Vagina (tissue), 2 donors: ENCODE results near the gene RAPH1. TPM values are rescaled to one million over a fixed set of nuclear protein-coding genes. Genes with fewer than 3 reads are reported as not detected.

Experiments
- DNase-seq, 2 donors: peaks; one replicate each; pipeline ENCODE4 v3.0.0-alpha.2; 2017; ENCODE audit errors: extremely low spot score in 2 of 2
- H3K27ac ChIP-seq: fragments of 200-600 bp; sonication (generic); one replicate; pipeline ENCODE4 v1.5.1; 2019
- H3K27me3 ChIP-seq: fragments of 200-600 bp; sonication (generic); one replicate; pipeline ENCODE4 v1.5.1; 2019
- H3K36me3 ChIP-seq, 2 donors: fragments of 200-600 bp; sonication (generic); one replicate each; pipeline ENCODE4 v1.5.1; 2017 to 2019
- H3K4me1 ChIP-seq: fragments of 200-600 bp; sonication (generic); one replicate; pipeline ENCODE4 v1.5.1; 2019
- H3K4me3 ChIP-seq, 2 donors: fragments of 200-600 bp; sonication (generic); 1 replicate in 1 of 2; 2 replicates in 1 of 2; pipeline ENCODE4 v1.5.1; 2016 to 2019
- H3K9me3 ChIP-seq: fragments of 200-600 bp; sonication (generic); one replicate; pipeline ENCODE4 v1.5.1; 2019
- POLR2A ChIP-seq, 2 donors: fragments of 450-650 bp; IDR thresholded peaks; one replicate each; pipeline ENCODE4 v1.6.1; 2017; ENCODE audit warnings: antibody characterized with exemption in 2 of 2, mild to moderate bottlenecking in 2 of 2, moderate library complexity in 2 of 2
- POLR2AphosphoS5 ChIP-seq, 2 donors: sonication (generic); formaldehyde crosslinking; IDR thresholded peaks; one replicate each; pipeline ENCODE4 v1.9.0; 2017; ENCODE audit warnings: antibody characterized with exemption in 2 of 2, mild to moderate bottlenecking in 2 of 2, low read depth in 1 of 2; ENCODE audit not compliant: insufficient read depth in 1 of 2
- intact Hi-C: fragments of 100-400 bp; cut with DNase I; formaldehyde crosslinking; loops from one replicate; pipeline ENCODE4 v1.15.1; 2023
- total RNA-seq: library from RNA; depleted of rRNA; stranded (reverse); fragments of >200 nt; gene quantifications from one replicate; pipeline ENCODE4 v1.2.3, GENCODE V29; 2016
- TF ChIP-seq, protein P1 (sequence below), 3 experiments: fragments of 450-650 bp in 2 of 3; fragments of 200-600 bp in 1 of 3; sonication (generic) in 1 of 3; IDR thresholded peaks; one replicate each; pipeline ENCODE4 v1.5.1; 2017 to 2019; ENCODE audit warnings: antibody characterized with exemption in 3 of 3, mild to moderate bottlenecking in 2 of 3, moderate library complexity in 2 of 3

Gene RAPH1
- total RNA-seq, 1 donor from 2014 or later: 22.6 TPM

DNA sequence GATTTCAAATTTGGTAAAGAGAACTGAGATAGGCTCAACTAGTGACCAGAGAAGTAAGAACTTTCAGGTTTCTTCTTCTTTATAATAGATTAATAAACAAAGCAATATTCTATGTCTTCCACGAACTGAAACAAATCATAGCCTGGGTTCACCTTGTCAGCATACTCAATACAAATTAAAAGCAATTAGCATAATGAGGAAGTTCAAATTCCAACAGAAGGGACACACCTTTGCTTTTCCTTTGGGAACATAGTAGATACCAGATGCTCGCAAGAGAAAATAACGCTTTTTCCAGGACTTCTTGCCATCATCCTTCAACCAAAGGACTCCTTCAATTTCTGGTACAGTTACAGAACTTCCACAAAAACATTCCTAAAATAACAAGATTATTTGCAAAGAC lies 79.9 kb downstream of the RAPH1 start:
- H3K4me3 ChIP-seq: no peak overlapping the region
- peaks cover 0 to 54% of the 10 kb centered on the region in 2 donors for H3K36me3 ChIP-seq
- no peaks in the 10 kb centered on the region for H3K4me1 ChIP-seq
- no peaks in the 10 kb centered on the region for H3K9me3 ChIP-seq
- intact Hi-C loops: no loop called here
- no peak overlapping the region for H3K27ac ChIP-seq
- TF ChIP-seq POLR2A (IDR thresholded peaks at IDR 0.05) (no peak), POLR2AphosphoS5 (IDR thresholded peaks at IDR 0.05; ENCODE audit: insufficient read depth in 1 of 2, low read depth in 1 of 2) (no peak)
- TF ChIP-seq, protein P1, sequence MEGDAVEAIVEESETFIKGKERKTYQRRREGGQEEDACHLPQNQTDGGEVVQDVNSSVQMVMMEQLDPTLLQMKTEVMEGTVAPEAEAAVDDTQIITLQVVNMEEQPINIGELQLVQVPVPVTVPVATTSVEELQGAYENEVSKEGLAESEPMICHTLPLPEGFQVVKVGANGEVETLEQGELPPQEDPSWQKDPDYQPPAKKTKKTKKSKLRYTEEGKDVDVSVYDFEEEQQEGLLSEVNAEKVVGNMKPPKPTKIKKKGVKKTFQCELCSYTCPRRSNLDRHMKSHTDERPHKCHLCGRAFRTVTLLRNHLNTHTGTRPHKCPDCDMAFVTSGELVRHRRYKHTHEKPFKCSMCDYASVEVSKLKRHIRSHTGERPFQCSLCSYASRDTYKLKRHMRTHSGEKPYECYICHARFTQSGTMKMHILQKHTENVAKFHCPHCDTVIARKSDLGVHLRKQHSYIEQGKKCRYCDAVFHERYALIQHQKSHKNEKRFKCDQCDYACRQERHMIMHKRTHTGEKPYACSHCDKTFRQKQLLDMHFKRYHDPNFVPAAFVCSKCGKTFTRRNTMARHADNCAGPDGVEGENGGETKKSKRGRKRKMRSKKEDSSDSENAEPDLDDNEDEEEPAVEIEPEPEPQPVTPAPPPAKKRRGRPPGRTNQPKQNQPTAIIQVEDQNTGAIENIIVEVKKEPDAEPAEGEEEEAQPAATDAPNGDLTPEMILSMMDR (IDR thresholded peaks at IDR 0.05): no peak
- H3K27me3 ChIP-seq: no peaks in the 10 kb centered on the region
- DNase-seq: no peak

DNA sequence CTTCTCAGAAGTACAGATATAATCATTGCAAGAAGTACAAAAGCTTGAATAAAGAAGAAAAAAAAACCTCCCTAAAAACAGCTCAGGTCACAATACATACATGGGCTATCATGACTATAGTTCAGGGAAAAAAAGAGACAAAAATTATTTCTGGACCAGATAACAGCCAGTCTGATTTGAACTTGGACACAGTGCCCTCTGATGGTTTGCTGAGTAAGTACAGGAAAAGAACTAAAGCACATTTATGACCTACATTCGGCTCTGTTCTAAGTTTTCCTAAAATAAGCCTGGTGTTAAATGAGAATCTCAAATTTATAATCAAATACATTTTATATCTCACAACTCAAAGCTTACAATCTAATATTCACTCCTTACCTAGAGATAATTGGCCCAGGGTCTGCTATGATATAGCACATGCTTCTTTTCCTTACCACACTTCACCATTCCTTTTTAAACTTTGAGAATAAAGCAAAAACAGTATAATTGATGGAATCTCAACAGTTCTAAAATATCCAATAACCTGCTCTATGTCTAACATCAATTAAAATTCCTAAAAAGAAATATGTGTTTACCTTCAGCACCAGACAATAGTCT lies 81.1 kb downstream of the RAPH1 start:
- no peak overlapping the region for H3K4me3 ChIP-seq
- H3K36me3 ChIP-seq: peaks cover 0 to 45% of the 10 kb centered on the region in 2 donors
- no peak for TF ChIP-seq POLR2A (IDR thresholded peaks at IDR 0.05)
- TF ChIP-seq, protein P1 (IDR thresholded peaks at IDR 0.05): peak; percentile 18 to 51 (median 44)
- intact Hi-C loops: no loop called here
- H3K27me3 ChIP-seq: no peaks in the 10 kb centered on the region
- H3K4me1 ChIP-seq: no peaks in the 10 kb centered on the region
- H3K27ac ChIP-seq: no peak overlapping the region
- no peak for DNase-seq
- H3K9me3 ChIP-seq: no peaks in the 10 kb centered on the region

DNA sequence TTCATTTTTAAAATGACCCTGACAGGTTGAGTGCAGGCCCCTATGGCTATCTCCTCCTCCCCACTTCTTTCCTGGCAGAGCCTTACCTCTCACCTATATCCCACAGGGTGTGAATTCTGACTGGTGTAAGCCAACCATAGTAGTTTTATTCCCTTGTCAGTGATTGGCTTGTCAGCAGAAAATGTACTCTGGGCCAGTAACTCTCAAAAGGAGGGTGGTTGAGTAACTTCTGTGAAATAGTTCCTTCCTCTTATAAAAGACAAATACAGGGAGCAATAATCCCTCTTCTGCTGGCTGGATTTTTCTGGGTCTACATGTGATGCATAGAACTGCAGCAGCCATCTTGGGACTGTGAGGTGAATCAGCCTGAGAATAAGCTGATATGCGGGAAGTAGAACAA lies 83.4 kb downstream of the RAPH1 start:
- Histone ChIP-seq H3K27me3 (no peaks in the 10 kb centered on the region), H3K4me3 (no peak overlapping the region), H3K36me3 (peaks cover 0 to 36% of the 10 kb centered on the region in 2 donors), H3K4me1 (no peaks in the 10 kb centered on the region), H3K9me3 (no peaks in the 10 kb centered on the region), H3K27ac (no peak overlapping the region)
- DNase-seq: no peak
- no peak for TF ChIP-seq POLR2AphosphoS5 (IDR thresholded peaks at IDR 0.05; ENCODE audit: insufficient read depth in 1 of 2, low read depth in 1 of 2)
- TF ChIP-seq, protein P1 (IDR thresholded peaks at IDR 0.05): no peak
- intact Hi-C loops: no loop called here

DNA sequence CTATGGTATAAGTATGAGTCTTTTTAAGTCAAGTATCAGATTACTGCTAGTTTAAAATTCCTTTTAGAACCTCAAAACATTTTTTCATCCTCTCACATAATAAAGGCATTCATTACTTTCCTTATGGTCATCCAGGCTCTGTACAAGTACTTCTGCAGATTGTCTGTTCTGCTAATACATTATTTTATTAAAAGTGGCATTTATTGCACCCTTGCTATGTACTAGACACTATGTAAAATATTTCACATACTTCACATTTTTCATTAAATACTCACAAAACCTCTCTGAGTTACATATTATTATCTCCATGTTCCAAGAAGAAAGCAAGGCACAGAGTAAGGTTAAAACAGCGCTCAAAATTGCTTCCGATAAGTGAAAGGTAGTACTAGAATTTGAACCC lies 84.1 kb downstream of the RAPH1 start:
- TF ChIP-seq POLR2AphosphoS5 (IDR thresholded peaks at IDR 0.05; ENCODE audit: insufficient read depth in 1 of 2, low read depth in 1 of 2): no peak
- TF ChIP-seq, protein P1 (IDR thresholded peaks at IDR 0.05): no peak
- TF ChIP-seq POLR2A (IDR thresholded peaks at IDR 0.05): no peak
- H3K27me3 ChIP-seq: no peaks in the 10 kb centered on the region
- H3K9me3 ChIP-seq: no peaks in the 10 kb centered on the region
- no peaks in the 10 kb centered on the region for H3K4me1 ChIP-seq
- H3K36me3 ChIP-seq: peaks cover 0 to 40% of the 10 kb centered on the region in 2 donors
- no peak overlapping the region for H3K27ac ChIP-seq
- DNase-seq: no peak
- intact Hi-C loops: no loop called here
- H3K4me3 ChIP-seq: no peak overlapping the region

DNA sequence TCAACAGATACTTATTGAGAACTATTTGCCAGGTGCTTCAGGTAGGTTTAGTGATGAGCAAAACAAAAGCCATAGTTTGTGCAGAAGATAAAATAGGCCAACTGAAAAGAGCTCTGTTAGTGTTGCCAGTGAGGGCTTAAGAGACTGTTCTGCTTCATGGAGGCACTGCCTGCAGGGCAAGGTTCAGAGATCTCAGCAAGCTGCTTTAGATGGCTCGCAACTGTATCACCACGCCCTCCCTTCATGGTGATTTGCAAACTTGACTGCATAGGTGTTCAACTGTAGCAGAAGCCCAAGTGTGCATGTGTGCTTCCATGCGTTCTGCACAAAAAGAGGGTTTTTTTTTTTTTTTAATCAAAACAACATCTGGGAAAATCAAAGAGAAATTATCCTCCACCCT lies 84.5 kb downstream of the RAPH1 start:
- Histone ChIP-seq H3K36me3 (peaks cover 0 to 42% of the 10 kb centered on the region in 2 donors), H3K9me3 (no peaks in the 10 kb centered on the region), H3K4me3 (no peak overlapping the region), H3K27me3 (no peaks in the 10 kb centered on the region), H3K4me1 (no peaks in the 10 kb centered on the region), H3K27ac (no peak overlapping the region)
- TF ChIP-seq, protein P1 (IDR thresholded peaks at IDR 0.05): no peak
- TF ChIP-seq POLR2A (IDR thresholded peaks at IDR 0.05): no peak
- TF ChIP-seq POLR2AphosphoS5 (IDR thresholded peaks at IDR 0.05; ENCODE audit: insufficient read depth in 1 of 2, low read depth in 1 of 2): no peak
- intact Hi-C loops: no loop called here
- no peak for DNase-seq
